Measurements from ENCODE around the gene BTAF1. TPM values are rescaled to one million over a fixed set of nuclear protein-coding genes. Genes with fewer than 3 reads are reported as not detected.
A peak's percentile ranks its signal among the peaks of the same experiment; 100 is the strongest.

The BTAF1 gene
- total RNA-seq, 1 donor from 2014 or later = 31.0 TPM

DNA sequence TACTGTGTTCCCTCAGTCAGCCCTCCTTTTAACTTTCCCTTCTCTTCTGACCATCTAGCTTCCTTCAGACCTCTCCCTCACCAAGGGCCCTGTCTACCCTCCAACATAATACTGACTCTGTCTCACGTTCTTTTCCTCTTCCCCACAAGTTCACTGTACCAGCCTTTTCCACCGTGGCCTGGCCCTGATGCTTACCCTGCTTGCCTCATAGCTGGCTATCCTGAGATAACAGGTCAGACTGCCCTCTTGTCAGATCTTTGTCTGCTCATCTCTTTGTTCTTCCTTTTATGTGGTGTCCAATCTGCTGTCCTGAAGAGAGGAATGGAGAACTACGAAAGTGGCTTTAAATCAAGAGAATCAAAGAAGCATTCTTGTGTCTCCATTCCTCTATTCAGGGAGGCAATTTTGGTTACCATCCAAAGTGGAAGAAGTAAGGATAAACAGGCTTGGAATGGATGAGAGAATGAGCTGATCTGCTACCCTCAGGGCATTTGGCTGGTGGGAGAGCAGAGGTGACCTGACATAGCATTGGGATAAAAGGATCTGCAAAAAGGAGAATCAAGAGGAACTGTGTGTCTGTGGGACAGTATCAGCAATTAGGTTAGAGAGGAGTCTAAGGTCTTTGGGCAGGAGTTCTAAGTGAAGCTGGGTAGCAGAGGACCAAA is 8.1 kb downstream of the BTAF1 start:
- ATAC-seq (no peak), DNase-seq (no peak)
- Histone ChIP-seq H3K27me3 (ENCODE audit: low read depth) (no peaks in the 10 kb centered on the region), H3K4me3 (no peak overlapping the region), H3K4me1 (peaks cover 28% of the 10 kb centered on the region), H3K9me3 (no peaks in the 10 kb centered on the region), H3K36me3 (peaks cover 26% of the 10 kb centered on the region), H3K27ac (no peak overlapping the region)
- intact Hi-C loops (cut with DNase I) = no loop called here
- TF ChIP-seq, protein P1, sequence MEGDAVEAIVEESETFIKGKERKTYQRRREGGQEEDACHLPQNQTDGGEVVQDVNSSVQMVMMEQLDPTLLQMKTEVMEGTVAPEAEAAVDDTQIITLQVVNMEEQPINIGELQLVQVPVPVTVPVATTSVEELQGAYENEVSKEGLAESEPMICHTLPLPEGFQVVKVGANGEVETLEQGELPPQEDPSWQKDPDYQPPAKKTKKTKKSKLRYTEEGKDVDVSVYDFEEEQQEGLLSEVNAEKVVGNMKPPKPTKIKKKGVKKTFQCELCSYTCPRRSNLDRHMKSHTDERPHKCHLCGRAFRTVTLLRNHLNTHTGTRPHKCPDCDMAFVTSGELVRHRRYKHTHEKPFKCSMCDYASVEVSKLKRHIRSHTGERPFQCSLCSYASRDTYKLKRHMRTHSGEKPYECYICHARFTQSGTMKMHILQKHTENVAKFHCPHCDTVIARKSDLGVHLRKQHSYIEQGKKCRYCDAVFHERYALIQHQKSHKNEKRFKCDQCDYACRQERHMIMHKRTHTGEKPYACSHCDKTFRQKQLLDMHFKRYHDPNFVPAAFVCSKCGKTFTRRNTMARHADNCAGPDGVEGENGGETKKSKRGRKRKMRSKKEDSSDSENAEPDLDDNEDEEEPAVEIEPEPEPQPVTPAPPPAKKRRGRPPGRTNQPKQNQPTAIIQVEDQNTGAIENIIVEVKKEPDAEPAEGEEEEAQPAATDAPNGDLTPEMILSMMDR (IDR thresholded peaks at IDR 0.05) = no peak

DNA sequence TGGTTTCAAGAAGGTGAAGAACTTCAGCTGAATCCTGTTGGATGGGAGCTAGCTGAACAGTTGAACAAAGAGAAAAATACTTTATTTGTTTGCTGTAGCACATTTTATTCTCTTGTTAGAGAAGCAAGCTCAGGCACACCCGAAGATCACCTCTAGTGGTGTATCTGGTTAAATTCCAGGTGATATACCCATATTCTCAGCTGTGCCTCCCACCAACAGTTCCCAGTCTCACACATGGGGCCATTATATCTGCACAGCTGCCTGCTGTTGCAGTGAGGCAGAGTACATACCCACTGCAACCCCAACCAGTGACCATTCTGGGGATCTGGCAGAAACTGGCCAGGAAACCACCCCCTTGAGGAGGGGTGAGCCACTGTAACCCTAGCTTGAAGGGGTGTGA is 9.2 kb downstream of the BTAF1 start:
- no peak for DNase-seq
- no peak overlapping the region for H3K27ac ChIP-seq
- H3K4me3 ChIP-seq = no peak overlapping the region
- intact Hi-C loops (cut with DNase I) = no loop called here
- H3K4me1 ChIP-seq = peaks cover 28% of the 10 kb centered on the region
- ATAC-seq = peak in 1 of 2 donors; percentile 31
- no peaks in the 10 kb centered on the region for H3K9me3 ChIP-seq
- H3K27me3 ChIP-seq (ENCODE audit: low read depth) = no peaks in the 10 kb centered on the region
- H3K36me3 ChIP-seq = peaks cover 37% of the 10 kb centered on the region
- TF ChIP-seq, protein P1 (IDR thresholded peaks at IDR 0.05) = no peak

DNA sequence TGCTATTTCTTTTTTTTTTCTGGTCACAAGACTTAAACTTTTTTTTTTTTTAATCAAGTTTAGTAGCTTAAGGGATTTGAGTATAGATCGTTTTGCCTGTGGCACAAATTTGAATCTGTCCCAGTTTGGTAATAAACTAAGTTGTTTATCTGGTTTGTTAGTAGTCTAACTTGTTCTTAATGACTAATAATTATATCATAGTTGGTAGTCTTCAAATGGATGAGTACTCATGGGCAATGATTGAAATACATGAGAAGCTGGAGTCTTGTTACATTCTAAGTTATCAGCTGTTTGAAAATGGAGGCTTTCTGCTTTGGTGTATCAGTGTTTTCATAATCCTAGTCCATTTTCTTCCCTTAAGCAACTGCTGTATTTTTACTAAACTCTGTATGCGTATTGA is 12.3 kb downstream of the BTAF1 start:
- DNase-seq (no peak), ATAC-seq (no peak)
- Histone ChIP-seq H3K27ac (no peak overlapping the region), H3K27me3 (ENCODE audit: low read depth) (no peaks in the 10 kb centered on the region), H3K4me3 (no peak overlapping the region), H3K4me1 (peaks cover 15% of the 10 kb centered on the region), H3K9me3 (no peaks in the 10 kb centered on the region), H3K36me3 (peaks cover 40% of the 10 kb centered on the region)
- intact Hi-C loops (cut with DNase I) = no loop called here
- TF ChIP-seq, protein P1 (IDR thresholded peaks at IDR 0.05) = no peak

DNA sequence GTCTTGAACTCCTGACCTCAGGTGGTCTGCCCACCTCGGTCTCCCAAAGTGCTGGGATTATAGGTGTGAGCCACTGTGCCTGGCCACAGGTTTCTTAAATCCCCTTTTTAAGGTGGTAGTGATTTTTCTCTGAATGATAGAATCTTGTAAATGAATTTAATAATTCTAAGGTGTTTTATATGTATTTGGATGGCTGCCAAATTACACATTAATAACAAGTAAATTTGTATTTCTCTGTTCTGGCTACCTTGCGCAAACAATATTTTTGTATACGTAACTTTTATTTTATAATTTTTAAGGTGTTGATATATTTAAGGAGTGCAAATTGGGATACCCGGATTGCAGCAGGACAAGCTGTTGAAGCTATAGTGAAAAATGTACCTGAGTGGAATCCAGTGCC is 16.1 kb downstream of the BTAF1 start:
- H3K36me3 ChIP-seq = peaks cover 62% of the 10 kb centered on the region
- H3K27ac ChIP-seq = no peak overlapping the region
- no peaks in the 10 kb centered on the region for H3K4me1 ChIP-seq
- DNase-seq = no peak
- TF ChIP-seq, protein P1 (IDR thresholded peaks at IDR 0.05) = no peak
- no peaks in the 10 kb centered on the region for H3K27me3 ChIP-seq (ENCODE audit: low read depth)
- intact Hi-C loops (cut with DNase I) = no loop called here
- ATAC-seq = no peak
- H3K4me3 ChIP-seq = no peak overlapping the region
- no peaks in the 10 kb centered on the region for H3K9me3 ChIP-seq

DNA sequence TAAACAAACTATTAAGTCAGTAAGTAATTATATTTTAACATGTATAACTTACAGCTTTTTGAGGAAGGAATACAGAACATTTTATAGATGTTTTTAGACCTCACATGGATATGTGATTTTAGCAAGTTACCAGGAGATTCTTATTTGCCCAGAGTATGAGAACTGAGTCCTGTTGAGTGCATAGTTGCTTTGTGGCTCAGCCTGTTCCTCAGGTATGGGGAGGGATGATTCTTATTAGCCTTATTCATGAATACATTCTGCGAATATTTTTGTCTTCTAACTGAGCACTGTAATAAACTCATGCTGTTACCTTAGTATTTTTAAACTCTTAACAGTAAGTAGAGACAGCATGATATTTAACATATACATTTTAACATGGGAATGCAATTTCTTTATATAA is 17.9 kb downstream of the BTAF1 start:
- no peaks in the 10 kb centered on the region for H3K4me1 ChIP-seq
- DNase-seq = no peak
- H3K27me3 ChIP-seq (ENCODE audit: low read depth) = no peaks in the 10 kb centered on the region
- H3K9me3 ChIP-seq = no peaks in the 10 kb centered on the region
- intact Hi-C loops (cut with DNase I) = no loop called here
- H3K36me3 ChIP-seq = peaks cover 52% of the 10 kb centered on the region
- no peak overlapping the region for H3K27ac ChIP-seq
- no peak overlapping the region for H3K4me3 ChIP-seq
- no peak for ATAC-seq
- TF ChIP-seq, protein P1 (IDR thresholded peaks at IDR 0.05) = no peak

Measured in lower lobe of right lung (tissue), 2 donors.